CD14-positive monocyte (primary cell): Measurements from ENCODE around the gene NUP43. TPM values are rescaled to one million over a fixed set of nuclear protein-coding genes. Genes with fewer than 3 reads are reported as not detected.
A peak's percentile ranks its signal among the peaks of the same experiment; 100 is the strongest.

Experiments
- DNase-seq, 3 donors: peaks; one replicate each; pipeline ENCODE4 v3.0.0-alpha.2; 2011 to 2022
- H2AFZ ChIP-seq: 2 replicates; pipeline ENCODE4 v1.6.0; 2012; ENCODE audit warnings: mild to moderate bottlenecking, low read depth, low read length, inconsistent platforms; ENCODE audit not compliant: insufficient read depth, poor library complexity, severe bottlenecking
- H3K27ac ChIP-seq, 2 donors: 1 replicate in 1 of 2; 2 replicates in 1 of 2; pipeline ENCODE4 v1.5.1; 2012 to 2013; ENCODE audit warnings: low read length in 2 of 2, control low read depth in 1 of 2, inconsistent platforms in 1 of 2, low read depth in 1 of 2, mild to moderate bottlenecking in 1 of 2
- H3K27me3 ChIP-seq, 2 donors: one replicate each; pipeline versions ENCODE4 v1.6.0 to v1.6.1; 2011 to 2013; ENCODE audit warnings: low read length in 2 of 2; ENCODE audit not compliant: control insufficient read depth in 2 of 2, insufficient read depth in 2 of 2
- H3K36me3 ChIP-seq, 2 donors: replicated peaks in 1 of 2; 1 replicate in 1 of 2; 2 replicates in 1 of 2; pipeline versions ENCODE4 v1.5.1 to v1.6.1; 2012 to 2013; ENCODE audit warnings: low read length in 2 of 2, control low read depth in 1 of 2, inconsistent platforms in 1 of 2, mild to moderate bottlenecking in 1 of 2; ENCODE audit not compliant: insufficient read depth in 2 of 2, control insufficient read depth in 1 of 2
- H3K4me1 ChIP-seq, 2 donors: 1 replicate in 1 of 2; 2 replicates in 1 of 2; pipeline versions ENCODE4 v1.5.1 to v1.6.1; 2012 to 2013; ENCODE audit warnings: low read length in 2 of 2, control low read depth in 1 of 2, inconsistent platforms in 1 of 2, mild to moderate bottlenecking in 1 of 2, moderate library complexity in 1 of 2; ENCODE audit not compliant: insufficient read depth in 2 of 2, control insufficient read depth in 1 of 2
- H3K4me2 ChIP-seq: replicated peaks from 2 replicates; pipeline ENCODE3; 2012; ENCODE audit warnings: low read length, moderate library complexity, mild to moderate bottlenecking; ENCODE audit not compliant: poor library complexity, severe bottlenecking; ENCODE audit errors: extremely low read depth
- H3K4me3 ChIP-seq, 3 experiments: fragments of 200-600 bp in 1 of 3; sonication (generic) in 1 of 3; replicated peaks in 1 of 3; 1 replicate in 2 of 3; 2 replicates in 1 of 3; pipeline ENCODE4 v1.5.1; 2011 to 2013; ENCODE audit warnings: low read length in 3 of 3, mild to moderate bottlenecking in 3 of 3, control low read depth in 2 of 3, low read depth in 2 of 3, inconsistent platforms in 1 of 3, moderate library complexity in 1 of 3
- H3K79me2 ChIP-seq: 2 replicates; pipeline ENCODE4 v1.6.0; 2012; ENCODE audit warnings: mild to moderate bottlenecking, control low read depth, inconsistent platforms, low read length, moderate library complexity; ENCODE audit not compliant: insufficient read depth
- H3K9ac ChIP-seq: 2 replicates; pipeline ENCODE4 v1.6.0; 2017; ENCODE audit warnings: low read length, mild to moderate bottlenecking; ENCODE audit not compliant: insufficient read depth, poor library complexity, severe bottlenecking
- H3K9me3 ChIP-seq, 2 donors: replicated peaks in 1 of 2; 1 replicate in 1 of 2; 2 replicates in 1 of 2; pipeline versions ENCODE4 v1.5.1 to v1.6.1; 2012 to 2013; ENCODE audit warnings: low read length in 2 of 2, control low read depth in 1 of 2; ENCODE audit not compliant: control insufficient read depth in 1 of 2, insufficient read depth in 1 of 2
- H4K20me1 ChIP-seq: 2 replicates; pipeline ENCODE4 v1.6.0; 2012; ENCODE audit warnings: mild to moderate bottlenecking, low read length, control low read depth, moderate library complexity; ENCODE audit not compliant: insufficient read depth
- H3K27ac Mint-ChIP-seq, 7 donors: one replicate each; pipeline ENCODE4 v1.8.0; 2020; ENCODE audit warnings: mild to moderate bottlenecking in 7 of 7, mixed read lengths in 7 of 7, moderate library complexity in 6 of 7, inconsistent platforms in 2 of 7
- H3K27me3 Mint-ChIP-seq, 3 donors: one replicate each; pipeline ENCODE4 v1.8.0; 2021 to 2022; ENCODE audit warnings: low read depth in 3 of 3, mild to moderate bottlenecking in 3 of 3, mixed read lengths in 3 of 3, moderate library complexity in 3 of 3, inconsistent platforms in 1 of 3
- H3K36me3 Mint-ChIP-seq, 2 donors: one replicate each; pipeline ENCODE4 v1.8.0; 2020; ENCODE audit warnings: mixed read lengths in 2 of 2, inconsistent platforms in 1 of 2, mild to moderate bottlenecking in 1 of 2
- H3K4me1 Mint-ChIP-seq: one replicate; pipeline ENCODE4 v1.8.0; 2020; ENCODE audit warnings: mild to moderate bottlenecking, mixed read lengths
- H3K4me3 Mint-ChIP-seq, 2 donors: one replicate each; pipeline ENCODE4 v1.8.0; 2020; ENCODE audit warnings: mild to moderate bottlenecking in 2 of 2, mixed read lengths in 2 of 2, moderate library complexity in 1 of 2
- H3K9me3 Mint-ChIP-seq, 7 donors: one replicate each; pipeline ENCODE4 v1.8.0; 2020 to 2022; ENCODE audit warnings: mixed read lengths in 7 of 7, mild to moderate bottlenecking in 6 of 7, moderate library complexity in 6 of 7, inconsistent platforms in 2 of 7
- WGBS: methylation state at CpG from one replicate; pipeline ENCODE4 v1.1.5; 2013; ENCODE audit warnings: missing lambda C conversion rate; ENCODE audit not compliant: insufficient coverage; 5-methylcytosine and 5-hydroxymethylcytosine counted together
- intact Hi-C, 2 donors: fragments of 100-400 bp; cut with micrococcal nuclease; formaldehyde crosslinking; loops; one replicate each; pipeline versions ENCODE4 v1.15.0 to v1.15.1; 2023
- polyA plus RNA-seq, 3 donors: library from polyadenylated mRNA; depleted of rRNA in 1 of 3; unstranded in 2 of 3; stranded (reverse) in 1 of 3; fragments of 300-500 nt in 2 of 3; fragments of >200 nt in 1 of 3; fragmentation: Illumina TruSeq in 2 of 3; gene quantifications; 1 replicate in 2 of 3; 2 replicates in 1 of 3; pipeline ENCODE4 v1.2.3, GENCODE V29; 2012 to 2021
- TF ChIP-seq, protein P1 (sequence below): fragments of 200-600 bp; IDR thresholded peaks from one replicate; pipeline ENCODE4 v1.8.0; 2022; ENCODE audit warnings: antibody characterized with exemption, mild to moderate bottlenecking

NUP43 gene
- polyA plus RNA-seq, 3 donors, result 4.5 to 7.2 (median 6.9) TPM

- no peaks in the 10 kb centered on the region for H4K20me1 ChIP-seq
- H3K27me3 Mint-ChIP-seq, result no peaks in the 10 kb centered on the region
- WGBS, result no CpG with 5 or more reads among the region's 4 CpGs
- peak overlapping the region; percentile 47 to 90 for H3K4me3 Mint-ChIP-seq
- no peaks in the 10 kb centered on the region for H3K27me3 ChIP-seq
- H3K27ac Mint-ChIP-seq, result peak overlapping the region; percentile 83 to 97 (median 93)
- H3K36me3 Mint-ChIP-seq, result peaks cover 13 to 41% of the 10 kb centered on the region in 2 donors
- H3K27ac ChIP-seq, result peak overlapping the region; percentile 73 to 83
- H3K36me3 ChIP-seq, result peaks cover 15 to 25% of the 10 kb centered on the region in 2 donors
- H3K9ac ChIP-seq, result no peak overlapping the region
- H3K9me3 Mint-ChIP-seq, result no peaks in the 10 kb centered on the region
- intact Hi-C loops, result loop anchor here (10.0 kb wide), 4 partner anchors 47 to 197 kb away; partner anchors contain the start of genes GINM1 (in 1 of the 2), LRP11 (in 1 of the 2) and RAET1G (in 1 of the 2)
- H3K4me2 ChIP-seq, result peak overlapping the region; percentile 78
- DNase-seq, result peak; percentile 36 to 49 (median 48)
- peak overlapping the region in 1 of 3 experiments; percentile 61 for H3K4me3 ChIP-seq
- H3K4me1 ChIP-seq, result peaks cover 40 to 49% of the 10 kb centered on the region in 2 donors
- H3K9me3 ChIP-seq, result no peaks in the 10 kb centered on the region
- TF ChIP-seq, protein P1, sequence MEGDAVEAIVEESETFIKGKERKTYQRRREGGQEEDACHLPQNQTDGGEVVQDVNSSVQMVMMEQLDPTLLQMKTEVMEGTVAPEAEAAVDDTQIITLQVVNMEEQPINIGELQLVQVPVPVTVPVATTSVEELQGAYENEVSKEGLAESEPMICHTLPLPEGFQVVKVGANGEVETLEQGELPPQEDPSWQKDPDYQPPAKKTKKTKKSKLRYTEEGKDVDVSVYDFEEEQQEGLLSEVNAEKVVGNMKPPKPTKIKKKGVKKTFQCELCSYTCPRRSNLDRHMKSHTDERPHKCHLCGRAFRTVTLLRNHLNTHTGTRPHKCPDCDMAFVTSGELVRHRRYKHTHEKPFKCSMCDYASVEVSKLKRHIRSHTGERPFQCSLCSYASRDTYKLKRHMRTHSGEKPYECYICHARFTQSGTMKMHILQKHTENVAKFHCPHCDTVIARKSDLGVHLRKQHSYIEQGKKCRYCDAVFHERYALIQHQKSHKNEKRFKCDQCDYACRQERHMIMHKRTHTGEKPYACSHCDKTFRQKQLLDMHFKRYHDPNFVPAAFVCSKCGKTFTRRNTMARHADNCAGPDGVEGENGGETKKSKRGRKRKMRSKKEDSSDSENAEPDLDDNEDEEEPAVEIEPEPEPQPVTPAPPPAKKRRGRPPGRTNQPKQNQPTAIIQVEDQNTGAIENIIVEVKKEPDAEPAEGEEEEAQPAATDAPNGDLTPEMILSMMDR, result no peak
- H3K4me1 Mint-ChIP-seq, result peaks cover 45% of the 10 kb centered on the region
- peak overlapping the region; percentile 19 for H2AFZ ChIP-seq
- H3K79me2 ChIP-seq, result peaks cover 14% of the 10 kb centered on the region
Observed at GRCh38 chr6:149727793-149728498, 18.4 kb downstream of the NUP43 start.

- Mint-ChIP-seq H3K27ac (no peak overlapping the region), H3K9me3 (no peaks in the 10 kb centered on the region), H3K4me1 (peaks cover 45% of the 10 kb centered on the region), H3K36me3 (peaks cover 10 to 23% of the 10 kb centered on the region in 2 donors), H3K4me3 (no peak overlapping the region), H3K27me3 (no peaks in the 10 kb centered on the region)
- H3K4me3 ChIP-seq, result no peak overlapping the region
- no peak overlapping the region for H3K27ac ChIP-seq
- H3K36me3 ChIP-seq, result peaks cover 5 to 9% of the 10 kb centered on the region in 2 donors
- WGBS, result 97% methylated on average over 3 of the region's 3 CpGs
- H3K9ac ChIP-seq, result no peak overlapping the region
- no peaks in the 10 kb centered on the region for H3K27me3 ChIP-seq
- TF ChIP-seq, protein P1, result no peak
- no peak for DNase-seq
- intact Hi-C loops, result loop anchor here (10.0 kb wide), 4 partner anchors 49 to 199 kb away; partner anchors contain the start of genes GINM1 (in 1 of the 2), LRP11 (in 1 of the 2) and RAET1G (in 1 of the 2)
- H3K4me1 ChIP-seq, result peaks cover 39 to 49% of the 10 kb centered on the region in 2 donors
- no peaks in the 10 kb centered on the region for H4K20me1 ChIP-seq
- H3K79me2 ChIP-seq, result peaks cover 14% of the 10 kb centered on the region
- no peak overlapping the region for H3K4me2 ChIP-seq
- H2AFZ ChIP-seq, result no peak overlapping the region
- no peaks in the 10 kb centered on the region for H3K9me3 ChIP-seq
Observed at GRCh38 chr6:149725785-149726184, 20.5 kb downstream of the NUP43 start.
